HCT116 (cell line): Measurements from ENCODE around the gene LRBA. TPM values are rescaled to one million over a fixed set of nuclear protein-coding genes. Genes with fewer than 3 reads are reported as not detected.
A peak's percentile ranks its signal among the peaks of the same experiment; 100 is the strongest.

Experiments used
- ATAC-seq: fragments of 200-7000 bp; cut with Tn5 transposase; 2 replicates; pipeline ENCODE4 v1.9.1; 2020; ENCODE audit warnings: mild to moderate bottlenecking, moderate library complexity
- BruUV-seq: library from RNA; stranded (reverse); fragments of 400-500 nt; replicated peaks from 2 replicates; lab custom pipeline; 2021; lab: Mats Ljungman, UMichigan
- CTCF ChIA-PET: fragments of 300-600 bp; sonication (Branson Sonifier 250); formaldehyde crosslinking; loops from one replicate; lab custom pipeline; 2021; ENCODE audit warnings: antibody characterized with exemption; lab: Charles Lee
- POLR2A ChIA-PET: fragments of 300-600, 350-600 bp; sonication (Branson Sonifier 250); formaldehyde crosslinking; loops from one replicate; lab custom pipeline; 2021; ENCODE audit warnings: antibody characterized with exemption; lab: Charles Lee
- RAD21 ChIA-PET, 2 experiments: fragments of 300-600 bp; sonication (Branson Sonifier 250); formaldehyde crosslinking; loops; one replicate each; lab custom pipeline; 2023; ENCODE audit warnings: low total read pairs in 2 of 2; ENCODE audit not compliant: uncharacterized antibody in 2 of 2, unreplicated experiment in 2 of 2, low non-redundant PET in 1 of 2; lab: Charles Lee
- DNase-seq: peaks from one replicate; pipeline ENCODE4 v3.0.0-alpha.2; 2010; ENCODE audit warnings: low read depth, low spot score
- H2AFZ ChIP-seq: fragments of 200-600 bp; shearing (Covaris generic), sonication (generic); 2 replicates; pipeline ENCODE4 v1.6.1; 2017; ENCODE audit warnings: low read depth, mixed run types, mixed read lengths, antibody characterized with exemption, low read length; ENCODE audit not compliant: poor library complexity, severe bottlenecking
- H3K27ac ChIP-seq: 2 replicates; pipeline ENCODE4 v1.5.1; 2012; ENCODE audit warnings: low read depth, low read length
- H3K27me3 ChIP-seq: fragments of 200-600 bp; sonication (generic); 2 replicates; pipeline ENCODE4 v1.6.1; 2016; ENCODE audit warnings: mixed run types, low read length, mixed read lengths; ENCODE audit not compliant: insufficient read depth
- H3K36me3 ChIP-seq, 2 experiments: fragments of 200-500 bp in 1 of 2; fragments of 200-600 bp in 1 of 2; sonication (Bioruptor generic) in 1 of 2; sonication (generic) in 1 of 2; 2 replicates each; pipeline versions ENCODE4 v1.5.1 to v1.6.1; 2014 to 2016; ENCODE audit warnings: low read length in 2 of 2, inconsistent platforms in 1 of 2, mixed read lengths in 1 of 2, mixed run types in 1 of 2; ENCODE audit not compliant: insufficient read depth in 2 of 2, control insufficient read depth in 1 of 2
- H3K4me1 ChIP-seq, 2 experiments: fragments of 200-600 bp in 1 of 2; sonication (generic) in 1 of 2; 2 replicates each; pipeline versions ENCODE4 v1.5.1 to v1.6.1; 2012 to 2017; ENCODE audit warnings: low read length in 2 of 2, inconsistent platforms in 1 of 2, mild to moderate bottlenecking in 1 of 2, mixed read lengths in 1 of 2, mixed run types in 1 of 2, moderate library complexity in 1 of 2; ENCODE audit not compliant: insufficient read depth in 2 of 2, control insufficient read depth in 1 of 2
- H3K4me2 ChIP-seq: fragments of 200-600 bp; sonication (generic); 2 replicates; pipeline ENCODE4 v1.6.1; 2017; ENCODE audit warnings: mixed run types, low read length, mixed read lengths
- H3K4me3 ChIP-seq, 2 experiments: fragments of 200-600 bp in 1 of 2; sonication (generic) in 1 of 2; replicated peaks in 1 of 2; 2 replicates each; pipeline ENCODE4 v1.5.1; 2011 to 2016; ENCODE audit warnings: low read length in 2 of 2, control low read depth in 1 of 2, low read depth in 1 of 2, mild to moderate bottlenecking in 1 of 2, mixed read lengths in 1 of 2, mixed run types in 1 of 2
- H3K79me2 ChIP-seq: fragments of 200-600 bp; sonication (generic); 2 replicates; pipeline ENCODE4 v1.6.1; 2017; ENCODE audit warnings: mild to moderate bottlenecking, mixed run types, low read length, moderate library complexity, mixed read lengths; ENCODE audit not compliant: insufficient read depth
- H3K9ac ChIP-seq: fragments of 200-600 bp; sonication (generic); 2 replicates; pipeline ENCODE4 v1.6.1; 2016; ENCODE audit warnings: low read length, mixed read lengths
- H3K9me2 ChIP-seq: fragments of 200-600 bp; sonication (generic), shearing (Covaris generic); 2 replicates; pipeline ENCODE4 v1.6.1; 2017; ENCODE audit warnings: mixed run types, mild to moderate bottlenecking, moderate library complexity; ENCODE audit not compliant: insufficient read depth
- H3K9me3 ChIP-seq, 2 experiments: fragments of 200-500 bp in 1 of 2; fragments of 200-600 bp in 1 of 2; sonication (Bioruptor generic) in 1 of 2; sonication (generic) in 1 of 2; 2 replicates each; pipeline ENCODE4 v1.6.1; 2014 to 2017; ENCODE audit warnings: low read length in 2 of 2, mixed read lengths in 2 of 2, inconsistent platforms in 1 of 2, low read depth in 1 of 2, mild to moderate bottlenecking in 1 of 2, mixed run types in 1 of 2, moderate library complexity in 1 of 2; ENCODE audit not compliant: control insufficient read depth in 1 of 2, insufficient read depth in 1 of 2
- H4K20me1 ChIP-seq: fragments of 200-600 bp; sonication (generic), shearing (Covaris generic); 2 replicates; pipeline ENCODE4 v1.6.1; 2017; ENCODE audit warnings: mixed run types, mild to moderate bottlenecking, moderate library complexity; ENCODE audit not compliant: insufficient read depth
- CEBPB ChIP-seq: IDR thresholded peaks from 2 replicates; pipeline ENCODE4 v1.6.1; 2012; ENCODE audit warnings: low read depth
- EGR1 ChIP-seq: IDR thresholded peaks from 2 replicates; pipeline ENCODE4 v1.6.1; 2012; ENCODE audit warnings: low read depth
- FOSL1 ChIP-seq: IDR thresholded peaks from 2 replicates; pipeline ENCODE4 v1.6.1; 2012; ENCODE audit warnings: low read depth
- POLR2AphosphoS5 ChIP-seq: IDR thresholded peaks from 2 replicates; pipeline ENCODE4 v1.6.1; 2011; ENCODE audit warnings: mild to moderate bottlenecking, low read depth, low read length, moderate library complexity
- RAD21 ChIP-seq: IDR thresholded peaks from 2 replicates; pipeline ENCODE4 v1.6.1; 2012; ENCODE audit warnings: low read depth, mild to moderate bottlenecking
- SP1 ChIP-seq: IDR thresholded peaks from 2 replicates; pipeline ENCODE4 v1.6.1; 2012; ENCODE audit warnings: low read depth
- SRF ChIP-seq: IDR thresholded peaks from 2 replicates; pipeline ENCODE4 v1.6.1; 2012; ENCODE audit warnings: low read depth
- intact Hi-C: fragments of 100-400 bp; cut with micrococcal nuclease; formaldehyde crosslinking; loops from 2 replicates; pipeline ENCODE4 v1.10.0; 2022
- total RNA-seq: library from RNA; stranded (reverse); gene quantifications from one replicate; pipeline ENCODE4 v1.2.1, GENCODE V29; 2021; ENCODE audit not compliant: unreplicated experiment
- TF ChIP-seq, protein P1 (sequence below): IDR thresholded peaks from 2 replicates; pipeline ENCODE4 v1.6.1; 2012
- TF ChIP-seq, protein P2 (sequence below), 3 experiments: fragments of 200-600 bp in 1 of 3; sonication (generic) in 1 of 3; IDR thresholded peaks in 2 of 3; conservative IDR thresholded peaks in 1 of 3; 2 replicates each; pipeline ENCODE4 v1.5.1; 2012 to 2017; ENCODE audit warnings: low read depth in 2 of 3, low read length in 2 of 3, antibody characterized with exemption in 1 of 3, borderline replicate concordance in 1 of 3, control low read depth in 1 of 3, mild to moderate bottlenecking in 1 of 3, mixed read lengths in 1 of 3, mixed run types in 1 of 3, moderate library complexity in 1 of 3; ENCODE audit not compliant: insufficient read depth in 1 of 3

Gene LRBA
- total RNA-seq, 1 experiment from 2014 or later, result 79.8 TPM

DNA sequence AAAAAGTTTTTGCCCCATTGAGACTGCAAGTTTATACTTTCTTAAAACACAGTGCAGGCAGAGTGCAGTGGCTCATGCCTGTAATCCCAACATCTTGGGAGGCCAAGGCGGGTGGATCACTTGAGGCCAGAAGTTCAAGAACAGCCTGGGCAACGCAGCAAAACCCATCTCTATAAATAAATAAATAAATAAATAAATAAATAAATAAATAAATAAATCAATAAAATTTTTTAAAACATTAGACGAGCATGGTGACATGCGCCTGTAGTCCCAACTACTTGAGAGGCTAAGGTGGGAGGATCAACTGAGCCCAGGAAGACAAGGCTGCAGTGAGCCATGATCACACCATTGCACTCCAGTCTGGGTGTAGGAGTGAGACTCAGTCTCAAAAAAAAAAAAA is 213.3 kb downstream of the LRBA start:
- RAD21 ChIA-PET, result no interaction called here
- BruUV-seq, result no TSS peak
- H3K9me3 ChIP-seq, result no peaks in the 10 kb centered on the region
- no peaks in the 10 kb centered on the region for H3K4me1 ChIP-seq
- TF ChIP-seq FOSL1 (no peak), POLR2AphosphoS5 (no peak), SRF (no peak), SP1 (no peak), EGR1 (no peak), RAD21 (no peak), CEBPB (no peak)
- TF ChIP-seq, all 23 proteins: peak for 0
- no peak overlapping the region for H2AFZ ChIP-seq
- H4K20me1 ChIP-seq, result no peaks in the 10 kb centered on the region
- no peaks in the 10 kb centered on the region for H3K79me2 ChIP-seq
- no peak for ATAC-seq
- intact Hi-C loops, result no loop called here
- ChIA-PET CTCF (interaction anchor here (2.4 kb wide), 1 partner anchor 13 kb away, joined by 8 read pairs; no protein-coding TSS in a partner anchor), POLR2A (no interaction called here)
- DNase-seq, result no peak
- H3K27ac ChIP-seq, result no peak overlapping the region
- H3K9me2 ChIP-seq, result no peaks in the 10 kb centered on the region
- H3K27me3 ChIP-seq, result no peaks in the 10 kb centered on the region
- no peak overlapping the region for H3K9ac ChIP-seq
- H3K36me3 ChIP-seq, result no peaks in the 10 kb centered on the region
- no peak overlapping the region for H3K4me3 ChIP-seq
- no peak overlapping the region for H3K4me2 ChIP-seq

- DNase-seq (no peak), ATAC-seq (no peak)
- ChIA-PET CTCF (interaction anchor here (0.8 kb wide), 1 partner anchor 67 kb away, joined by 4 read pairs; no protein-coding TSS in a partner anchor), POLR2A (no interaction called here), RAD21 (no interaction called here)
- Histone ChIP-seq H3K27me3 (no peaks in the 10 kb centered on the region), H3K4me2 (no peak overlapping the region), H3K9me3 (no peaks in the 10 kb centered on the region), H4K20me1 (no peaks in the 10 kb centered on the region), H2AFZ (no peak overlapping the region), H3K79me2 (no peaks in the 10 kb centered on the region), H3K4me3 (no peak overlapping the region), H3K27ac (no peak overlapping the region), H3K4me1 (no peaks in the 10 kb centered on the region), H3K9ac (no peak overlapping the region), H3K9me2 (no peaks in the 10 kb centered on the region), H3K36me3 (no peaks in the 10 kb centered on the region)
- peak; percentile 31; the same call in 1 of the 2 replicates for TF ChIP-seq RAD21
- TF ChIP-seq, protein P1, sequence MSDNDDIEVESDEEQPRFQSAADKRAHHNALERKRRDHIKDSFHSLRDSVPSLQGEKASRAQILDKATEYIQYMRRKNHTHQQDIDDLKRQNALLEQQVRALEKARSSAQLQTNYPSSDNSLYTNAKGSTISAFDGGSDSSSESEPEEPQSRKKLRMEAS, result no peak
- TF ChIP-seq, protein P2, sequence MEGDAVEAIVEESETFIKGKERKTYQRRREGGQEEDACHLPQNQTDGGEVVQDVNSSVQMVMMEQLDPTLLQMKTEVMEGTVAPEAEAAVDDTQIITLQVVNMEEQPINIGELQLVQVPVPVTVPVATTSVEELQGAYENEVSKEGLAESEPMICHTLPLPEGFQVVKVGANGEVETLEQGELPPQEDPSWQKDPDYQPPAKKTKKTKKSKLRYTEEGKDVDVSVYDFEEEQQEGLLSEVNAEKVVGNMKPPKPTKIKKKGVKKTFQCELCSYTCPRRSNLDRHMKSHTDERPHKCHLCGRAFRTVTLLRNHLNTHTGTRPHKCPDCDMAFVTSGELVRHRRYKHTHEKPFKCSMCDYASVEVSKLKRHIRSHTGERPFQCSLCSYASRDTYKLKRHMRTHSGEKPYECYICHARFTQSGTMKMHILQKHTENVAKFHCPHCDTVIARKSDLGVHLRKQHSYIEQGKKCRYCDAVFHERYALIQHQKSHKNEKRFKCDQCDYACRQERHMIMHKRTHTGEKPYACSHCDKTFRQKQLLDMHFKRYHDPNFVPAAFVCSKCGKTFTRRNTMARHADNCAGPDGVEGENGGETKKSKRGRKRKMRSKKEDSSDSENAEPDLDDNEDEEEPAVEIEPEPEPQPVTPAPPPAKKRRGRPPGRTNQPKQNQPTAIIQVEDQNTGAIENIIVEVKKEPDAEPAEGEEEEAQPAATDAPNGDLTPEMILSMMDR (IDR thresholded peaks at IDR 0.05 in 2 of 3, conservative IDR thresholded peaks at IDR 0.05 in 1 of 3; ENCODE audit: borderline replicate concordance in 1 of 3, insufficient read depth in 1 of 3, low read depth in 2 of 3, low read length in 2 of 3), result peak; percentile 7 to 33 (median 17); a peak in 3 of 6 replicates
- BruUV-seq, result no TSS peak
- intact Hi-C loops, result no loop called here
These were observed 215.9 kb downstream of the LRBA start for GRCh38 chr4:150799207-150799606.
